Fibroblast of peridontal ligament (primary cell): ENCODE data around the gene DNAL1.
A peak's percentile ranks its signal among the peaks of the same experiment; 100 is the strongest.

Source experiments
- DNase-seq: peaks from one replicate; pipeline ENCODE4 v3.0.0-alpha.2; 2010; ENCODE audit errors: extremely low read depth

DNAL1 gene

DNA sequence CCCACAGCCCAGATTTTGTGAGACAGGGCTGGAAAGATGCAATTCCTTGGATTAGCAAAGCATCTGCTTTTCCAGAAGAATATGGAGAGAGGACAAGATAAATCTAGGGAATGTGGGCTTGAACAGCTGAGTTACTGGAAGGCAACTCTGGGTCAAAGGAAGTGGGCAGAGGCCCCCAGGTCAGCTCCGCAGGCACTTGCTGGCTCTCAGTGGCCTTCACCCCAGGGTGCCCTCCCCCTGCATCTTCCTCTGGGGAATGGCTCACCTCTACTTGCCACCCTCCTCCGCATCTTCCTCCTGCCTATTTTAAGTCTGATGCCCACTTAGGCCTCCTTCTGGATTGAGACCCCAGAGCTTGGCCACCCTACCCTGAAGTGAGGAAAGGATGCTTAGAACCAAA lies 79.9 kb downstream of the DNAL1 start:
- no peak for DNase-seq

DNA sequence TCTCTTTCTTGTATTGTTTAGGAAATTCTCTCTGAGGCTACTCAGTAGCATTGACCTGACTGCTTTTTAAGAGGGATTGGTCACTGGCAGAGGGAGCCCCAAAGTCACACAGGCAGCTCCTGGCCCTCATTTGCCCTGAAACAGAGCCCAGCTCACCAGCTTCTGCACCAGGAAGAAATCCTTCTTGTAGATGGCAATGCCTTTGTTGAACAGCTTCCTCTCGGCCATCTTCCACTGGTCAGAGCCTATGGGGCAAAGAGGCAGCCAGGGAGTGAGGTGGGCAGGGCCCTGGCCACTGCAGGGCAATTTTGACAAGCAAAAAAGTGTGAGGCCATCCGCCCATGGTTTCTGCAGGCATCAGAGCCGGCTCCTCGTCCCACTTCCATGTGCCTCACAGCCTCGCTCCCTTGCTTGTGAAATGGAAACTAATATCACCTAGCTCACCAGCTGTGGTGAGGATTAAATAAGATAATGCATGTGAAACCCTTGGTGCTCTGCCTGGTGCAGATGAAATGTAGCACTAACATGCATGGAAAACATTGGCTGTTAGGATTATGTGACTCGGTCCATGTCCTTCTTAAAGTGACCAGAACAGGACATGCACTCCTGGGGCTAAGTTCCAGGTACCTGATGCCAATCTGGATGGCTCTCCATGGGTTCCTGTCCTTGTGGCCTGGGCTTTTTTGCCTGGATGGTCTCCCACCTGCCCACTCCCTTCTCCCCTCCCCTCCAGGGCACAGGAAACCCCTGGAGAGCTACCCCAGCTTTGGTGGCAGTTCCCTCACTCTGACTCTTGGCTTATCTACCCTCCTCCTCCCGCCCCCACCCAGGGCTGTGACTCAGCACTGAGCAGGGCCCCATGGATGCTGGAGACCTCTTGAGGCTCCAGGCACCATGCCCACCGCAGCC lies 80.6 kb downstream of the DNAL1 start:
- DNase-seq: no peak

DNA sequence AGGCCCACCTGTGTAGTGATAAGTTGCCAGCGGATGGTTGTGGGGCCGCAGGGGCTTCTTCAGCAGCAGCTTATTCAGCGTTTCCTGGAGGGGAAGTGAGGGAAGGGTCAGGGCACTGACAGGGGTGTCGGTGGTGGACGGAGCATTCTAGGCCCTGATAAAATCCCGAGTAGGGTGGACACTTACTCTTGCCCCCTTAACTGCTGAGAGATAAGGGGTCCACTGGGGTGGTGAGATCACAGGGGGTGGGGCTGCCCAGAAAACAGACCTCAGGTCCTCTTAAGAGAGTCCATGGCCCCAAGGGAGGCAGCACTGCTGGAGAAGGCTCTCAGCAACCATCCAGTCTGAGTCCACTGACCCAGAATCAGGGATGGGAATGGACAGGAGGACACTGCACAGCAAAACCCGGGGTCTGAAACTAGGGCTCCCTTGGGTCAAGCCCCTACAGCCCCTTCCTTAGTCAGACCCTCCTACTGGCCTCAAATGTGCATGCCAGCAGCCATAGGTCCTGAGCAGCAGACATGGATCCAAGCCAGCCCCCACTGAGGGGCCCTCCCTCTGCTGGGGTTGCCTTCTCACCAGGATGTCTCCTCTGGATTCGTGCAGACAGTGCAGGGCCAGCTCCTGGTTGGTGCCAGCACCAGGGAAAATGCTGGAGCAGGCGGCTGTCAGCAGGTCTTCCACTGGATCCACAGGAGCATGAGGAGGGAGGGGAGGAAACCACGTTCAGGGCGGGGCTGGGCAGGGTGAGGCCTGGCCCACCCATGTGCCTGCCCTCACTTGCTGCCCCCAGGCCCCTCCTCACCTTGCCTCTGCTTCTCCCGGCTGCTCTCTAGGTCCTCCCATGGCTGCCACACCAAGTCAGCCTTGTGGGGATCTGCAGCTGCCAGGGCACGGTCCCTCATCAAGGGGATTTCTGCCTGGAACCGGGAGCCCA lies 81.5 kb downstream of the DNAL1 start:
- no peak for DNase-seq

DNA sequence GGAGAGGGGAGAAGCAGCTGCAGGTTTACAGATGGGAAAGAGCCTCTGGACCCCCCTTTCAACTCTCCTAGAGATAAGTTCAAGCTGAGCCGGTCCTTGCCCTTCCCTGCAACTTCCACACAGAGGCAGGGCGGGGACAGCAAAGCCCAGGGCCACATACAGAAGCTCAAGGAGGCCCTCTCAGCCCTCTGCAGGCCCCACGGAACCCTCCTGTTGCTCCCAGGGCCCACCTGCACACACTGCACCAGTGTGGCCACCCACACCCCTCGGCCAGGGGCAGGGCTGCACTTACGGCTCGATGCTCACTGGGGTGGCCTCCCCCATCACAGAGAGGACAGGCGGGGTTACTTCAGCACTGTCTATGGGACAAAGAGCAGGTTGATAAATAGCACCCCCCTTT lies 82.4 kb downstream of the DNAL1 start:
- no peak for DNase-seq

DNA sequence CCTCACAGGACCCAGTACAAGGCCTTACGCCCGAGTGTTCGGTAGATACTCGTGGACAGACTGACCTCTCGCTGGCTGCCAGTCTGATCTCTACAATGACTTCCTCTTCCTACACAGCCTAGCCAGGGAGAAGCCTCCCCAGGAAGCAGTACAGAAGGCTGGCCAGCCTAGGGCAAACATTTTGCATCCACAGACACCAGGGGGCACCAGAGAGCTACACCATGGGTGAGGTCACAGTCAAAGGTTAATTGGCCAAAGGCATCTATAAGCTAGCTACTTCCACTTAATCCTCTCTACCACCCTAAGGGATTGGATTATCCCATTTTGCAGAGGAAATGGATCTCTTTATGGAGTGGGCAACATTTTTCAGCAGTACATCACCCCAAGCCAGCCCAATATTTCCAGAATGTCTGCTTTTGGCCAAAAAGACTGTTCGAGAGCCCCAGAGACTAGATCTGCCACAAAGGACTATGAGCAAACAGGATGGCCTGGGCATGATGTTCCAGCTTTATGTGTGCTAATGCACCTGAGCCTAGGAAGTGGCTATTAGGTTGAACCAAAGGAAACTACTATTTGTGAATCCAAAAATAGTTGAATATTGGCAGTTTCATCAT lies 84.0 kb downstream of the DNAL1 start:
- DNase-seq: peak; percentile 80

DNA sequence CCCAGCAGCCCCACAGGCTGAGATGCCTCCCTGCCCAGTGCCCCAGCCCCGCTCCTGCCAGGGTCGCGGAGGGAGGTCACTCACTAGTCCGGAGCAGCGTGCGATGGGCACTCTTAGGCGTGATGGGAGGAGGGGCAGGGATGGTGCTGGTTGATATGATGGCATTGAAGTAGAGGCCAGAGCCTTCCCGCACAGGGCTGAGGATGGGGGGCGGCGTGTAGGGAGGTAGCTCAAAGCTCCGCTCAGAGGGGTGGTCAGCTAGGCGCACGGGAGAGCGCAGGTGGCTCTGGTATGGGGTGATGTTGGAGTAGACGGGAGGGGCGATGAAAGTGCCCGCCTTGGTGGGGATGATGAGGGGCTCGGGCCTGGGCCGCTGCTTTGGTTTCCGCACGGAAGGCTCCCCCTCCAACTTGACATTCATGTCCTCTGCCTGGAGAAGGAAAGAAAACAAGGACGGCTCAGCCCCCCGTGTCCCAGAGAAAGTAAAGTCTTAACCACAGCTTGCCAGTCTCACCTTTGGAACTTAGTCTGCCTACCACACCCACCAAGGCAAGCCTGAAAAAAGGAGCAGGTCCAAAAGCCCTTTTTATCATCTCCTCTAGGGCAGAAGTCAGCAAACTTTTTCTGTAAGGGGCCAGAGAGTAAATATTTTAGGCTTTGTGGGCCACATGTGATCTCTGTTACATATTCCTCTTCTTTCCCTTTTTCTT lies 84.9 kb downstream of the DNAL1 start:
- DNase-seq: no peak

DNA sequence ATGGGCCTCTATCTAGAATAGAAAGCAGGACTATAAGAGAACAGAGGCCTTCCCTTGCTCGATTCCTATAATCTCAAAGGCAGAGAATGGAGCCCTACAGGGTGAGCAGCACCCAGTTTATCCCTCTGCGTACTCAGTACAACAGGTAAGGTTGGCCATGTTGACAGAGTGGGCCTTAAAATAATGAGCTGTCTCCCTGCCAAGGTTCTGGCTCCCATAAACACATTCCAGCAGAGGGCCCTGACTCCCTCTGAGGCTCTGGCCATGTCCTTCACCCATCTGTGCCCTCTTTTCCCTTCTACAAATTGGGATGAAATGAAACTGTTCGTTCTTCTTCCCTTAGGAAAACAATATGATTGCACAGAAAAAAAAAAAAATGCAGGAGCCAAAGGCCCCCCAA lies 86.3 kb downstream of the DNAL1 start:
- no peak for DNase-seq

DNA sequence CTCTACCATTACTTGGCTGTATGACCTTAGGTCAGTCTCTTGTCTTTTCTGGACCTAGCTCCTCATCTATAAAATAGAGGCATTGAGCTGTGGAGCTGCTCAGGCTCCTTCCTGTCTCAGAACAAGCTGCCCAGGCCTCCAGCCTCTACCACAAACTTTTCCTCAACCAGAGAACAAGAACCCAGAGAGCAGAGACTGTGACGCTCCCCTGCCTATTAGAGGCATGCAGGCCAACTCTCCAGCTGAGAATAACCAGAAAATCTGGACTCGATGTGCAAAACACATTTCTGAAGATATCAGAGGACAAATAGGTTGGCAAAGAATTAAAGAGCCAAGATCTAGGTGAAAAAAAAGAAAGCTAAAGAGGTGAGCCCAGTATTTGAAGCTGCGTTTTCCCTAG lies 87.2 kb downstream of the DNAL1 start:
- no peak for DNase-seq

DNA sequence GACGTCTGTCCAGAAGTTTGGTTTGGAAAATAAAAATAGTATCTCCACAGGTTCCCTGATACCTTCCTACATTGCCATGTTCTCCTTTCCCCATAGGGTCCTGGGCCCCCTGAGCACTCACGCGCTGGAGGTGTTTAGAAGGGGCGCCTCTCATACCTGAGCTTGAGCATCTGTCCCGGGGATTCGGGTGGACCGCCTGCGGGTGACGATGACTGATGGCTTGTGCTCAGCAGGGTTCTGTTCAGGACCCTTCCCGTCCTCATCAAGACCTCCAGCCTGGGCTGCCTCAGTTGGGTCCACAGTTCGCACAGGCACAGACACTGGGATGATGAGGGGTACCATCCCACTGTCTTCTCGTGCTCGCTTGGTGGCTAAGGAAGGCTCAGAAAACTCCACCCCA lies 92.1 kb downstream of the DNAL1 start:
- no peak for DNase-seq

DNA sequence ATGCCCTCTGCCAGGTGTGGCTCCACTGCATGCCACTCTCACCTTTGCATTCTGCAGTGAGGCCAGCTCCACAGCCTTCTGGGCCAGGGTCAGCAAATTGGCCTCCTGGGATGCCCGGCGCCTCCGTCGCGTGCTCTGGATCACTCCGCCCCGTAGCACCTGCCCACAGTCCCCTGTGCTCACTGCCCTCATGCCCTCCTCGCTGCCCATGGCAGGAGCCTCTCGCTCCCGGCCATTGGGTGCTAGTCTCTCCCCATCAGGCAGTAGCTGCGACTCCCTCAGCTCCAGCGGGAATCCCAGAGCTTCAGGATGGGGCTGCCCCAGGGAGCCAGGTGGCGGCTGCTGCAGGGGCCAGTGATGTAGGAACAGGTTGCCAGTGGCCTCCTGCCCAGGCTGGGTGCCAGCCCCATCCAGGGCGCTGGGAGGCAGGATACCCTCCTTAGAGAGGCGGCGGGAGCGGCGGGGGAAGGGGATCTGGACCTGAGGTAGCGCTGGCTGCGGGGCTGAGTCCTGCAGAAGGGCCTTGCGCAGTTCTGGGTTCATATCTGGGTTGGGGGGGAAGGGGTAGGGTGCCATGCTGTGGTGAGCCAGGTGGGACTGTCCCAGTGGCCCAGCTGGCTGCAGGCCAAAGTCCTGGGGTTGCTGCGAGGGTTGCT lies 93.9 kb downstream of the DNAL1 start:
- DNase-seq: no peak

DNA sequence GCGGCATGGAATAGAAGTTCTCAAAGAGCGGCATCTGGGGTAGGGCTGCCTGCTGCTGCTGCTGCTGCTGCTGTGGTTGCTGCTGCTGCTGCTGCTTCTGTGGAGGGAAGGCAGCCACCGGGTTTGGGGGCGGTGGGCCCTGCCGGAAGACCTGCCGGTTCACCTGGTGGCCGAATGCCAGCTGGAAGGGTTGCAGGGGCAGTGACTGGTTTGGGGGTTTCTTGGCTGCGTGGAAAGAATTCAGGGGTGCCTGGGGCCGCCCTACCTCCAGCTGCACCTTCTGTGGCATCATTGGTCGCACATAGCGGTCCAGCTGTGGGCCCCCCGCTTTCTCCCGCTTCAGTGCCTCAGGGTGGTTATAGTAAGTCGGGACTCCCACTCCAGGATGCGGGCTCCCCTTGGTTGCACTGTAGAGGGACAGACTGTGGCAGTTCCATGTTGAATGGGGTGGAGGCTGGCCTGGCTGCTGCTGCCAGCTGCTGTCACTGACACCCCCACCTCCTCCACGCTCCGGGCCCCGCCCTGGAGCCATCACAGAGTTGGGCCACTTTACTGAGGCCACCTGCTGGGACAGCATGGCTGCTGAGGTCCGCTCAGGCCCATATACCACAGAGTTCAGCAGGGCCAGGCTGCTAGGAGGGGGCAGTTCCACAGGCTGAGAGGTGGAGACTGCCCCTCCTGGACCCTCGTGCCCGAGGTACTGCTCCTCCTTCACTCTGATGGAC lies 94.5 kb downstream of the DNAL1 start:
- no peak for DNase-seq

DNA sequence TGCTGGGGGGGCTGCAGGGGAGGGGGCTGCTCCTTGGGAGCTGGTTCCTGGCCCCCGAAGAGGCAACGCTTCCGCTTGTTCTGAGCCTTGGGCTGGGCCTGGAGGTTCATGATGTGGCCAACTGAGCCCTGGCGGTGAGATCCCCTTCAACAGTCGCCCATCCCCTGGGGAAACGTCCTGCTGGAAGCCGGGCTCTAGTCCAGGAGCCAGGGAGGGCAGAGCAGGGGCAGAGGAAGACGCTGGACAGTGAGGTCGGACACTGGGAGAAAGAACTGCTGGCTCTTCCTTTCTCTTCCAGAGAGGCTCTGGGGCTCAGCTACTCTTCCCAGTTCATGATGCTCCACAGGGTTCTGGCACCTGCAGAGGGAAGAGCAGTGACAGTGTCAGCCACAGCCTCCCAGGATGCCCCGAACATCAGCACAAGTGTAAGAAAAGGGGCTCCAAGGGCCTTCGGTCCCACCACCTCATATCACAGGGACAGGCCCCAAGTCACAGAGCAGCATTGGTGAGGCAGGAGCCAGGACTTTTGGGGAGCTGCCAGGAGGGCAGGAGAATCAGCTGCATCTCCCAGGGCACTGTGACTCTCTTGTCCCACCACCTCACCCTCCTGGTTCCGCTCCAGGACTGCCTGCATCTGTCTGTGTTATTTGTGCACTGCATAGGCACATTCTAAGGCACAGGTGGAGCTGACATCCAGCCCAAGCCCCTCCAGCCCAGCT lies 95.3 kb downstream of the DNAL1 start:
- DNase-seq: no peak

DNA sequence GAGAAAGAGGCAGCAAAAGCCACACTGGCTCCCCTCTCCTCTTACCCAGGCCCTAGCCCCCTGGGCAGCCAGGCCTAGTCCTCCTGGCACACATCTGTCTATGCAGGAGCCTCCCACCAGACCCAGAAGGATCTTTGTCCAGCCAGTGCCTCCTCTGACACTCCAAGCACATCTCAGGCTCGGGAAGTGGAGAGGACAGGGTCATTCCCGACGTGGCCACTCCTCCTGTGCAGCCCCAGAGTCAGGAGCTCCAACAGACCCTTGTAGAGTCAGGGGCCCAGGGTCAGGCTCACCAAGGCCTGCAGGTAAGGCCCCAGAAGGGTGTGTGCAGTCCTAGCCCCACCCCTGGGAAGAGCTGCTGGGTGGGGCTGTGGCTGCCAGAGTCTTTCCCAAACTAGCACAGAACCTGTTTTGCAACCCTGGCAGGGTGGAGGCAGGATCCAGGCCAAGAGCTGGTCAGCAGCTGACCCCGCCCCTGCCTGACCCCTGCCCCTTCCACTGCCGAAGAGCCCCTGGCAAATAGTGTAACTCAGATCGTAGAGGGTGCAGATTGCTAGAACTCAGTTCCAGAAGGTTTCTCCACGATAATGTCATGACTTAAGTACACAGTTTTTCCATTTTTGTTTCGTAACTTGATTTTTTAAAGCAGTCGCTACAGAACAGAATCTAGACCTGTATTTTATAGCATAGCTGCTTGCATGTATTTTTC lies 96.0 kb downstream of the DNAL1 start:
- peak; percentile 49 for DNase-seq

DNA sequence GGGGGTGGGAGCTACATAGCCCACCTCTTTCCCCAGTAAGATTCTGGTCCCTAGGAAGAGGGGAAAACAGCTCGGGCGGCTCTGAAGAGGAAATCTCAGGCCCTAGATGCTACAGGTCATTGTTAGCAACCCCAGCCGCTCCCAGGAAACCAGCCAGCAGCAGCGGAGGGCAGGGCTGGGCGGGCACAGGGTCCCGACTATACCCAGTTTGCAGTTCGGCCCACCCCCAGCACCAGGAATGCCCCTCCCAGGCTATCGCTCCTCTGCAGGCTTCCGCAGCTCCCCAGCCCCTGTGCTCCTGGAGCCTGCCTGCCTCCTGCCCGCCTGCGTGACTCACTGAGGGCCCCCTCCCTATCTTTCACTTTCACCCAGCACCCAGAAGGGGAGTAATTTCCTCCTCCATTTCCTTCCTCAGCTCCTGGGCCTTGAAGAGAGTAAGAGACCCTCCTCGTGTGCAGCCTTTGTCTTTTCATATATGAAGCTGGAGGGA lies 96.6 kb downstream of the DNAL1 start:
- peak; percentile 56 for DNase-seq

DNA sequence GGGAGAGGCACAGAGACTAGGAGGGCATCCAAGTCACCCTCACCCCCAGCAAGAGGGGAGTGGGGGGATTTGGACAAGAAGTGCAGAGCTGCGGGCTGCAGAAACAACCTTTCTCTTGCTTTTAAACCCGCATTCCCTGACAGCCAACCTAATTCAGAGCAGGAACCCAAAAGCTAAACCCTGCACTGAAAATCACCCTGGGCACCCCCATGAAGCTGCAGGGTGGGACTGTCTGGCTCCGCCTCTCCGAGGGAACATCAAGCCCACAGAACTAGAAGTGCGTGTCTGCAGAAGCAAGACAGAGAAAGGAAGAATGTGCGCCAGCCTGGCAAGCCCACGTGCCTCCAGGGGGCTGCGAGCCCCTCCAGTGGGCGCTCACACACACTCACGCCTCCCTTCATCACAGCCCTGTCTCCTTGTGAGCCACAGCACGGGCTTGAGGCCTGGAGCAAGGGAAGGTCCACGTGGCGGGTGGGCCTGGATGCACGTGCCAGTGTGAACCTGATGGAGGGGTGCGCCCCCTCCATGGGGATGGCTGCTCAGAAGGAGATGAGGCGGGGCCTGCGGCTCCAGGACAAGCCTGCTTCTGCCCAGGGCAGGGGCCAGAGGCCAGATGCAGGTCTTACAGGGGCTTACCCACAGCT lies 97.2 kb downstream of the DNAL1 start:
- no peak for DNase-seq

DNA sequence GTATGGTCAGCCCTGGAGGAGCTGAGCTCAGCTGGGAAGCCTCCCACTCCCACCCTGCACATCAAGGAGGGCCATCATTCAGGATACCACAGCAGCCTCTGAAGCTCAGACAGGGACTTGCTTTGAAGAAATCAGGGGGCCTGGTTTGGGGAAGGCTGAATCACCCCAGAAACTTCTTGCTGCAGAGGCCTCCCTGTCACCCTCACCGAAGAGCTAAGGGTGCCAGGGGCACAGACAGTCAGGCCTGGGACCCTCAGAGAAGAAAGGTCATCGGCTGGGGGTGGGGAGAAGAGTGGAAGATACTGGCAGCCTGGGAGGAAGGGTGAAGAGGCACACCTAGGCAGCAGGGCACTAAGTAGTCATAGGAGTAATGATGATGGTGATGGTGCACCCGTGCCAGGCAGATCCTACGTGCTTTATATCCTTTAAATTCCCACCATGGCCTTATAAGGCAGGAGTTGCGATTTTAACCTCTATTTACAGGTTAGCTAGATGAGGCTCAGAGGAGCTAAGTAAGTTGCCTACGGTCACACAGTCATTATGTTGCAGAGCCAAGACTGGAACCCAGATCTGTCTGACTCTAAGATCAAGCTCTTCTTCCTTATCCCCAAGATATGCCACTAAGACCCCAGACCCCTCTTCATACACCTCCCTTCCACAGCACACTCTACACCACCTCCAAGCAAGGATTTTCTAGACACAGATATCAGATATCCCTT lies 97.9 kb downstream of the DNAL1 start:
- no peak for DNase-seq

DNA sequence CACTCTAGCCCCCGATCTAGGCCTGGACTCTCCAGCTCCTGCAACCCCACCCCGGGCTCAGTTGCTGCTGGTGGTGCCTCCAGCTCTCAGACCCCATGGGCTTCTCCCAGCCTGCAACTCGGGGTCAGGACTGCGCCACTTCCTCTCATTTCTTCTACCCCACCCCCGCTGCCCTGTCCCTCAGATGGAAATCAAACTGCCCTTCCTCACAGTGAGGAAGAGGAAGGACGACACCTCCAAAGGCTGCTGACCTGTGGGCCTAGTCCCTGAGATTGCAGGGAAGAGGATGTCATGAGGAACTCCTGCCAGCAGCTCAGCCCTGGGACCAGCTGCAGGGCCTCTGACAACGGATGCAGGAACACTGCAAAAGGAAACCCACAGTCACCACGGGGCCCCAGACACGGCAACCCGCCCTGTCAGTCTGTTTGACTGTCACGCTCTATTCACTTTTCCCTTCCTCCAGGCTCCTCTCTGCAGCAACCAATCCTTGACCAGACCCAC lies 98.7 kb downstream of the DNAL1 start:
- no peak for DNase-seq
